ENCODE measurements around the gene NEUROD2.

- no peak for TF ChIP-seq POLR2AphosphoS5 (IDR thresholded peaks at IDR 0.05; ENCODE audit: insufficient read depth, low read depth, low read length)
- no peak for TF ChIP-seq POLR2A (IDR thresholded peaks at IDR 0.05; ENCODE audit: low read depth, low read length)
- TF ChIP-seq FOS (IDR thresholded peaks at IDR 0.05; ENCODE audit: borderline replicate concordance, insufficient read depth, low read length) = no peak
- no peak for TF ChIP-seq CTCF (IDR thresholded peaks at IDR 0.05; ENCODE audit: extremely low read depth in 1 of 2, insufficient read depth in 1 of 2, low read depth in 1 of 2, low read length in 2 of 2)
- no peak for TF ChIP-seq GATA2 (IDR thresholded peaks at IDR 0.05; ENCODE audit: insufficient read depth, insufficient read length, low read depth, low read length)
- TF ChIP-seq JUN (IDR thresholded peaks at IDR 0.05; ENCODE audit: borderline replicate concordance, insufficient read depth, insufficient read length, low read depth) = no peak
- TF ChIP-seq EZH2 (IDR thresholded peaks at IDR 0.05; ENCODE audit: borderline replicate concordance, low read depth, low read length, severe bottlenecking) = no peak
These were observed 4.3 kb downstream of the NEUROD2 start for GRCh38 chr17:39603304-39604016.

All from endothelial cell of umbilical vein (primary cell).